Uterus (tissue), 2 donors: ENCODE measurements around the gene WNT9A.
"Not testable (repeated sequence)": the region's sequence is repeated elsewhere in the genome, so short reads cannot be mapped to it uniquely, and the experiment has no call there.

Experiments
- CTCF ChIP-seq, 4 experiments: fragments of 200-600 bp in 2 of 4; fragments of 450-650 bp in 2 of 4; sonication (generic) in 2 of 4; IDR thresholded peaks; one replicate each; pipeline ENCODE4 v1.5.1; 2016 to 2019; ENCODE audit warnings: antibody characterized with exemption in 4 of 4, mild to moderate bottlenecking in 2 of 4, moderate library complexity in 1 of 4
- POLR2A ChIP-seq, 2 donors: fragments of 450-650 bp; IDR thresholded peaks; one replicate each; pipeline ENCODE4 v1.6.1; 2016; ENCODE audit warnings: antibody characterized with exemption in 2 of 2, mild to moderate bottlenecking in 1 of 2, moderate library complexity in 1 of 2

GRCh38 chr1:227909923-227910328 lies 37.8 kb downstream of the WNT9A start:
- not testable (repeated sequence) for TF ChIP-seq CTCF, POLR2A (IDR thresholded peaks at IDR 0.05)
